Stimulated activated CD8-positive, alpha-beta memory T cell treated with anti-CD3 and anti-CD28 coated beads, Interleukin-15, amount 100 ng/mL, for 24 hours (primary cell): ENCODE measurements around the gene FLAD1.

Experiments
- DNase-seq: peaks from one replicate; pipeline ENCODE4 v3.0.0-alpha.2; 2020; ENCODE audit warnings: low read depth

The FLAD1 gene

DNA sequence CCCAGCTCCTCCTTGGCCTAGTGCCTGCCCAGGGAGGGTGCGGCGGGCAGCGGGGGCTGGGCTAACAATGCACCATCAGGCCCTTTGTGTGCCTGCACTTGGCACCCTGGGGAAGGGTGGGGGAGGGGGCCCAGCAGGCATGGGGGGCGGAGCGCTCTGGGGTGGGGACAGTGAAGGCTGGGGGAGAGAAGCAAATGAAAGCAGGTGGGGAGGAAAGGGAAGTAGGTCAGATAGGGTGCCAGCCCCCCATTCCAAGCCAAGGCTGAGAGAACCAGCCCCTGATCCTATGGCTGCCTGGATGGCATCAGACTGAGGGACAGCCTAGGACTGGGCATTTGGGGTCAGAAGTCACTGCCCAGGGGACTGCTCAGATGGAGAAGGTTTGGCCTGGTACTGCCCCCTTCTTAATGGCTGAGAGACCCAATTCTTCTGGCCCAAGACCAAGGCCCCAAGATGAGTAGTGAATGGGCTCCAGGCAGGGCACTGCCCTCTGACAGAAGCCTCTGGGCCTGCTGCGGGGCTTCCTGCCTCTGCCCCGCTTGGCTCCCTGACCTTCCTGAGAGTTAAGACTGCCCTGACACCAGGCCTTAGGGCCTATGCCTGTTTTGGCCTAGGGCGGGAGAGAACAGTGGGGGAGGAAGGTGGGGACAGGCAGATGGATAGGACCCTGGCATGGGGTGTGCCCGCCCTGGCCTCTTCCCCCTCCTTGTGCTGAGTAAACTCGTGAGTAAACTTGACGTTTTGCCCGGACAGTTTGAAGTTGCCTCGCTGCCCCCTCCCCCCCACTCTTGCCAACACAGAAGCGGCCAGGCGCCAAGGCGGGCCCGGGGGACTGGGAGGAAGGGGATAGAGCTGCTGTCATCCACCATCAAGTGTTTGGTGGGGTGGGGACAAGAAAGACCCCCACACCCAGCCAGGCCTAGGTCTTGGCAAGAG, 22.2 kb downstream of the FLAD1 start:
- DNase-seq, result no peak

DNA sequence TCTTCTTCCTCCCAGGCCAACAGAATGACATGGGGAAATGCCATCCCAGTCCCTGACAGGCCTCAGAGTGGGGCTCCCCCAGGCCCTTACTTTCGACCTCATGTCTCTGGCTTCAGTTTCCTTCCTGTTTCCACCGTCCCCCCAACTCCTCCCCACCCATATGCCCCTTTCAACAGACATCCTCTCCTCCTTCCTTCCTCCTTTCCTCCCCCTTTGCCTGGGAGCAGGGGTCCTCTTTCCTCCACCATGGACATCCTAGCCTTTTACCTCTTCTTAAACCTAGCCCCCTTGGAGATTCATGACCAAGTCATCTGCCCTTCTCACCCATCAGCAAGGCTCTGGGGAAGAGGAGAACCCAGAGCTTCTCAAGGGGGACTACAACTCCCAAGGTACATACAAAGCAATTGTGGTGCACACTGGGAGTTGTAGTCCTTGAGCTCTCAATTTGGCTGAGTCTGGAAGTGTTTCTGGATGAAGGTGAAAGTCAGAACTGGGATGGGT, 23.5 kb downstream of the FLAD1 start:
- DNase-seq, result no peak

DNA sequence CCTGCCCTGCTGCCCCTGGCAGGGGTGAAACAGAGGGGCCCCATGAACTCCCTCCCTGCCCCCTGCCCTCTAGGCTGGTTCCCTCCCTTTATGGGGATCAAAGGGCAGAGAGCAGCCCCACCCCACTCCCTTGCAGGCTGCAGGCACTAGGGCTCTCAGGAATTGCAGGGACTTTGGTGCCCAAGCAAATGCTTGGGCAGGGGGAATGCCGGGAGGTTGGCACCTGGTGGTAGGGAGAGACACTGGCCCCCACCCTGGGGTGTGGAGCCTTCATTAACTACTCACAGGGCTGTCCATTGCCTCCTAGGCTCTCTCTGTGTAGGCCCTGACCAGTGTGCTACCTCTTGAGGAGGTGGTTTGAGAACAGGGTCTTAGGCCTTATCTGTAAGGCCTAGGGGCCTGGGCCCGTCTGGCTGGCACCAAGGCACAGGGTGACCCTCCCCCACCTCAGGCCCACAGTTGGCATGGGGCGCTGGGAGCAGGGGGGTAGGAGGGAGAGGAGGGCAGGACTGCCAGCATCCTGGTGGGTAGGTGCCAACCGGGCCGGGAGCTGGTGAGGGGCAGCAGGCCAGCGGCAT, 24.2 kb downstream of the FLAD1 start:
- DNase-seq, result no peak

GRCh38 chr1:155008015-155008941, 25.1 kb downstream of the FLAD1 start:
- no peak for DNase-seq

- no peak for DNase-seq
Measured at GRCh38 chr1:155009221-155009711, 26.1 kb downstream of the FLAD1 start.

- DNase-seq, result no peak
Measured at GRCh38 chr1:155009742-155010141, 26.6 kb downstream of the FLAD1 start.

- DNase-seq, result no peak
Measured at GRCh38 chr1:155010211-155010918, 27.2 kb downstream of the FLAD1 start.

GRCh38 chr1:155011004-155011416, 27.9 kb downstream of the FLAD1 start:
- no peak for DNase-seq

DNA sequence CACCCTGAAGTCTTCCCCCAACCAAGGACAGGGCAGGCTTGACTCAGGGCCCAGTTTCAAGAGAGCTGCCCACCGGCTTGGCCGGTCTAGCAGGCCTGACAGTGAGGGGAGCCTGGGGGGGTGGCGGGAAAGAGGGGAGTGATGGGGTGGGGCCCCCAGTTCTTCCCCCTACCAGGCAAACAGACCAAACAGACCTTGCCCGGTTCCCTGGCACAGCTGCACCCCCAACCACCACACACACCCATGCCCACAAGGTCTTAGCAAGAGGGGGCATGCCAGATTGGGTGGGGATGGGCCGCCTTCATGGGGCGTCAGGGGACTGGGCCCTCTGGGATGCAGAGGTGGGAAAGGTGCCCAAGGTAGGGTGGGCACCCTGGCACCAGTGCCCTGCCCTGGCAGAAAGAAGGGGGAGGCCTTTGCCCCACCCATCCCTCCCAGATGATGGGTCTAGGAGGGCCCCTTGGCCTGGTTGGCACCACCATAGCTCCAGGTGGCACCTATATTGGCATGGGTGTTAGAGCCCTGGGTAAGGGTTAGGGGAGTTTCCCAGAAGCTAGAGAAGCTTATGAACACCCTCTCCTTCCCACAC, 28.4 kb downstream of the FLAD1 start:
- DNase-seq, result no peak

DNA sequence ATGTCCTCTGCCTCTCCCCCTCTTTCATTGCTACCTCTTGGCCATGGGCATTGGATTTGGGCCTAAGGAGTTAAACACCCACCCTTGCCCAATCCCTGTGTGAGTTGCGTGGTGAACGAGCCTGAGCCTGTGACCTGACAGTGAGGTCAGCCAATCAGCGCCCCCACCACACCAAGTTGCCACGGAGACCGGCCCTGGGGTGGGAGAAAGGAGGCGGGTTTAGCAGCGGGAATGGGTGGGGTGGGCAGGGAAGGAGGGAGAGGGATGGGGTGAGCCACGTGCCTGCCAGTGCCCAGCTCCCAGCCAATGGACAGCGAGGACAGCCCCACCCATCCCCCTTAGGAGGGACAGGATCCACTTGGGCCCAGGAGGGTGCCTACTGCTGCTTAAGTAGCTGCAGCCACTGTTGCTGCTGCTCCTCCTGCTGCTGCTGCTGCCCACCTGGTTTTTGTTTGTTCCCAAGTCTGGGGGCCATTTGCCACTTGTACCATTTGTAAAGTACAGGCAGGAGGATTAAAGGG, 28.9 kb downstream of the FLAD1 start:
- DNase-seq, result no peak

DNA sequence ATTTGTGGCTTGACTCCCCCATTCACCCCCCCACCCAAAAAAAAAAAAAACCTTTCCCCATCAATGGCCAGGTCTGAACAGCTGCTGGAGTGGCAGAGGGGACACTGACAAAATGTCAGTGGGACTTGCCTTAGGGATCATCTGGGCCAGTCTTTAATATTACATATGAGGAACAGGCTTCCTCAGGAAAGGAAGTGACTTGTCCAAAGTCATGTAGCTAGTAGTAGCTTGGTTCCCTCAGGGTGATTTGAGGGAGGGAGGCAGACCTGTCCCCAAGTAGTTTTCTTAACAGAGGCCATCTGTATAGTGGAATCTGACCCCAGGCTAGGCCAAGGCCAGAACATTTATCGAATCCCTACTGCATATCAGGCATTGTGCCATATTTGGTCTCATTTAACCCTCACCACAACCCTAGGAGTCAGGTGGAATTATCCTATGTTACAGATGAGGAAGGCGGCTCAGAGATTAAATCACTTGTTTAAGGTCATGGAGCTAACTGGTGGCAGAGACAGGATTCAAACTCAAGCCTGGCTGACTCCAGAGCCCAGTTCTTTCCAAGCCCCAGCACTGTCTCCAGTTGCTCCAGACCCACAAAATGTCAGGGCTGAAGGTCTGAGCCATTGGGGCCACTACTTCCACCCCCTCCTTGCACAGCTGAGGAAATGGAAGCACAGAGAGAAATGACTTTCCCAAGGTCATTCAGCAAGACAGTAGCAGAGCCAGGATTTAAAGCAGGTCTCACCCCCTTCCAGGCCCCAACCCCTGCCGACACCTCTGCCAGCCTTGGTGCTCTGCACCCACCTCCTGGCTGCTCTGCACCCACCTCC, 29.8 kb downstream of the FLAD1 start:
- DNase-seq, result no peak

DNA sequence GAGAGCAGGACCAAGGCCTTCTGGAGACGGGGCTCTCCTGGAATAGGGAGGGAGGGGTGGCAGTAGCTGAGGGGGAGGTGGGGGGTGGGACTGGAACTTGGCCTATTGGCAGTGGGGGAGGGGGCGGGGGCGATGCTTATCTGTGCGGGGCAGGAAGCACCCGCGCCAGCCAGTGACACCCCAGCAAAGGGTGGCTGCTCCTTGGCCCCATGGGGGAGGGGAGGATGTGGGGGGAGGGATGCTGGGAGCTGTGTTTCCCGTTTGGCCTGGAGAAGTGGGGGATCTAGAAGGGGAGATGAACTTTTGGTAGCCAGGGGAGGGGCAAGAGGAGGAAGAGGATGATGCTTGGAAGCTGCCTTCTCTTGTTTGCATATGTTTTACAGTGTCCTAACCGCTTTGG, 30.5 kb downstream of the FLAD1 start:
- no peak for DNase-seq

- DNase-seq, result no peak
Measured at GRCh38 chr1:155014709-155015508, 31.8 kb downstream of the FLAD1 start.

DNA sequence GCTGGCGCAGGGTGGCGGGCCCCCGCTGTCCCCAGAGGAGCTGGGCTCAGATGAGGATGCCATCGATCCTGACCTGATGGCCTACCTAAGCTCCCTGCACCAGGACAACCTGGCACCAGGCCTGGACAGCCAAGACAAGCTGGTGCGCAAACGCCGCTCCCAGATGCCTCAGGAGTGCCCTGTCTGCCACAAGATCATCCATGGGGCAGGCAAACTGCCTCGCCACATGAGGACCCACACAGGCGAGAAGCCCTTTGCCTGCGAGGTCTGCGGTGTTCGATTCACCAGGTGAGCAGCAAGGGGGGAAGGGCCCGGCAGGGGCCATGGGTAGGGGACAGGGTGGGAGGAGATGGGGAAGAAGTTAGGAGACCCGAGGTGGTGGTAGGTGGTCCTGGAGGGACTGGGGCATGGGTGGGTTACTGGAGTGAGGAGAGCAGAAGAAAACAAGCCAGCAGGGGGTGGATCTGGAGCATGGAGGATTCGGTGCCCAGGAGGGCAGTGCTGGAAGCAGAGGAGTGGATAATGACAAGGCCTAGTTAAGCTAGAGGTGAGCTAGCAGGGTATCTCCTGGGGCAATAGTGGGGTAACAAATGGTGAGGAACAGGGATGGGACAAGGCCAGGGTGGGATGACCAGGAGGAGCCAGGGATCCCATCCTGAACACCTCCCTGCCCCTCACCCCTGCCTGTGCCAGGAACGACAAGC, 32.5 kb downstream of the FLAD1 start:
- no peak for DNase-seq

- DNase-seq, result no peak
Measured at GRCh38 chr1:155016231-155016831, 33.2 kb downstream of the FLAD1 start.

GRCh38 chr1:155017041-155017945, 34.1 kb downstream of the FLAD1 start:
- peak; percentile 80 for DNase-seq

GRCh38 chr1:155017946-155018316, 34.8 kb downstream of the FLAD1 start:
- DNase-seq, result no peak
